Adrenal gland (tissue), 12 donors: ENCODE data around the gene ZNF799. TPM values are rescaled to one million over a fixed set of nuclear protein-coding genes. Genes with fewer than 3 reads are reported as not detected.
"Not testable (repeated sequence)": the region's sequence is repeated elsewhere in the genome, so short reads cannot be mapped to it uniquely, and the experiment has no call there.

Experiments
- DNase-seq, 7 donors: peaks; one replicate each; pipeline ENCODE4 v3.0.0-alpha.2; 2019 to 2020
- H3K27ac ChIP-seq, 5 donors: fragments of 200-600 bp; sonication (generic) in 4 of 5; 1 replicate in 3 of 5; 2 replicates in 2 of 5; pipeline versions ENCODE4 v1.5.1 to v1.8.0; 2016 to 2020; ENCODE audit warnings: mild to moderate bottlenecking in 1 of 5
- H3K27me3 ChIP-seq: fragments of 200-600 bp; 2 replicates; pipeline ENCODE4 v1.8.0; 2021
- H3K36me3 ChIP-seq, 2 donors: fragments of 200-600 bp; replicated peaks in 1 of 2; 1 replicate in 1 of 2; 2 replicates in 1 of 2; pipeline versions ENCODE4 v1.5.1 to v1.8.0; 2018 to 2022
- H3K4me1 ChIP-seq, 2 donors: fragments of 200-600 bp; replicated peaks in 1 of 2; 1 replicate in 1 of 2; 2 replicates in 1 of 2; pipeline versions ENCODE4 v1.5.1 to v1.8.0; 2018 to 2021
- H3K4me3 ChIP-seq, 4 donors: fragments of 200-600 bp; sonication (generic) in 3 of 4; one replicate each; pipeline ENCODE4 v1.5.1; 2016 to 2018
- H3K9me3 ChIP-seq, 3 donors: fragments of 200-600 bp; sonication (generic) in 1 of 3; replicated peaks in 1 of 3; 1 replicate in 2 of 3; 2 replicates in 1 of 3; pipeline versions ENCODE4 v1.5.1 to v1.8.0; 2016 to 2021
- POLR2A ChIP-seq, 2 donors: fragments of 450-650 bp; IDR thresholded peaks; one replicate each; pipeline ENCODE4 v1.6.1; 2017; ENCODE audit warnings: antibody characterized with exemption in 2 of 2, mild to moderate bottlenecking in 2 of 2, moderate library complexity in 1 of 2
- WGBS, 4 donors: extraction: QIAGEN DNeasy Blood & Tissue Kit in 2 of 4; methylation state at CpG; one replicate each; pipeline versions ENCODE4 v1.1.5 to v1.1.7; 2013 to 2017; 5-methylcytosine and 5-hydroxymethylcytosine counted together
- intact Hi-C, 2 donors: fragments of 100-400 bp; cut with DNase I; formaldehyde crosslinking; loops; one replicate each; pipeline versions ENCODE4 v1.14.1 to v1.15.0; 2022 to 2023
- polyA plus RNA-seq, 3 donors: library from polyadenylated mRNA; stranded (reverse); fragments of 200-250 nt in 2 of 3; fragments of 350-450 nt in 1 of 3; fragmentation: Illumina TruSeq in 1 of 3; extraction: RNeasy Lipid Tissue Mini Kit (QIAGEN cat#74804) in 1 of 3; gene quantifications; one replicate each; pipeline ENCODE4 v1.2.3, GENCODE V29; 2013 to 2014
- total RNA-seq, 9 donors: library from RNA; depleted of rRNA in 4 of 9; stranded (reverse); fragments of >200 nt in 4 of 9; fragments of 120-200 nt in 1 of 9; fragmentation: NEBNext Ultra II Directional in 1 of 9; extraction: Animal tissue kit (Norgen Biotek cat#: 25700) in 1 of 9; gene quantifications; one replicate each; pipeline versions ENCODE4 v1.1.0 to v1.2.4, GENCODE V29; 2013 to 2023
- TF ChIP-seq, protein P1 (sequence below), 6 experiments: fragments of 450-650 bp in 4 of 6; fragments of 200-600 bp in 2 of 6; sonication (generic) in 1 of 6; IDR thresholded peaks; 1 replicate in 5 of 6; 2 replicates in 1 of 6; pipeline versions ENCODE4 v1.5.1 to v1.8.0; 2016 to 2021; ENCODE audit warnings: antibody characterized with exemption in 6 of 6, mild to moderate bottlenecking in 2 of 6, moderate library complexity in 1 of 6
- donor health status: healthy with polysubstance abuse.
- donor health status: Bipolar disorder and iron deficiency.
- donor health status: DM: yes; HTN: yes; CAD: no.
- donor health status: DM: no; HTN: no; CAD: no.
- donor health status: DM: no; HTN: no; CAD: no.
- donor health status: DM: yes; HTN: yes; CAD: no.

ZNF799 gene
- total and polyA plus RNA-seq, 12 donors, result 1.5 to 11.1 (median 3.8) TPM

DNA sequence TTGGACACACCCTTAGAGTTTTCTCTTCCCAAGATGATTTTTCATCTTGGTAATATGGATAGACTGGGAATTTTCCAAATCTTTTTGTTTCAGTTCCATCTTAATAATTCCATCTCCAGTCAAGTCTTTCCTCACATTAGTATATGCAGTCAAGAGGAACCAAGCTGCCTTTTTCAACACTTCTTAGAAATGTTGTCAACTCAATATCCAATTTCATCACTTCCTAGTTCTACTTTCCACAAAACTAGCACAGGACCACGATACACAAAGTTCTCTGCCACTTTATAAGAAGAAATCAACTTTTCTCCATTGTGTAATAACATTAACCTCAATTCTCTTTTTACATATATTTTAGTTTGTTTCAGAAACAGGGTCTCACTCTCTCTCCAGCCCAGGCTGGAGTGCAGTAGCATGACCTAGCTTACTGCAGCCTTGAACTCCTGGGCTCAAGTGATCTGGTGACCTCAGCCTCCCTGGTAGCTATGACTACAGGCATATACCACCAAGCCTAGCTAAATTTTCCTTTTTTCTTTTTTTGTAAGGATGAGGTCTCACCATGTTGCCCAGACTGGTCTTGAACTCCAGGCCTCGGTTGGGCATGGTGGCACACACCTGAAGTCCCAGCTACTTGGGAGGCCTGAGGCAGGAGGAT is 24.3 kb upstream of the ZNF799 start:
- no peak overlapping the region for H3K4me3 ChIP-seq
- H3K27ac ChIP-seq, result no peak overlapping the region
- TF ChIP-seq, protein P1, sequence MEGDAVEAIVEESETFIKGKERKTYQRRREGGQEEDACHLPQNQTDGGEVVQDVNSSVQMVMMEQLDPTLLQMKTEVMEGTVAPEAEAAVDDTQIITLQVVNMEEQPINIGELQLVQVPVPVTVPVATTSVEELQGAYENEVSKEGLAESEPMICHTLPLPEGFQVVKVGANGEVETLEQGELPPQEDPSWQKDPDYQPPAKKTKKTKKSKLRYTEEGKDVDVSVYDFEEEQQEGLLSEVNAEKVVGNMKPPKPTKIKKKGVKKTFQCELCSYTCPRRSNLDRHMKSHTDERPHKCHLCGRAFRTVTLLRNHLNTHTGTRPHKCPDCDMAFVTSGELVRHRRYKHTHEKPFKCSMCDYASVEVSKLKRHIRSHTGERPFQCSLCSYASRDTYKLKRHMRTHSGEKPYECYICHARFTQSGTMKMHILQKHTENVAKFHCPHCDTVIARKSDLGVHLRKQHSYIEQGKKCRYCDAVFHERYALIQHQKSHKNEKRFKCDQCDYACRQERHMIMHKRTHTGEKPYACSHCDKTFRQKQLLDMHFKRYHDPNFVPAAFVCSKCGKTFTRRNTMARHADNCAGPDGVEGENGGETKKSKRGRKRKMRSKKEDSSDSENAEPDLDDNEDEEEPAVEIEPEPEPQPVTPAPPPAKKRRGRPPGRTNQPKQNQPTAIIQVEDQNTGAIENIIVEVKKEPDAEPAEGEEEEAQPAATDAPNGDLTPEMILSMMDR (IDR thresholded peaks at IDR 0.05), result no peak
- no peak for TF ChIP-seq POLR2A (IDR thresholded peaks at IDR 0.05)
- 80 to 98% (median 92%) methylated on average over 2 of the region's 2 CpGs for WGBS, 4 donors
- no peaks in the 10 kb centered on the region for H3K9me3 ChIP-seq
- H3K4me1 ChIP-seq, result no peaks in the 10 kb centered on the region
- no peak for DNase-seq
- no peaks in the 10 kb centered on the region for H3K27me3 ChIP-seq
- H3K36me3 ChIP-seq, result no peaks in the 10 kb centered on the region
- intact Hi-C loops, result no loop called here

DNA sequence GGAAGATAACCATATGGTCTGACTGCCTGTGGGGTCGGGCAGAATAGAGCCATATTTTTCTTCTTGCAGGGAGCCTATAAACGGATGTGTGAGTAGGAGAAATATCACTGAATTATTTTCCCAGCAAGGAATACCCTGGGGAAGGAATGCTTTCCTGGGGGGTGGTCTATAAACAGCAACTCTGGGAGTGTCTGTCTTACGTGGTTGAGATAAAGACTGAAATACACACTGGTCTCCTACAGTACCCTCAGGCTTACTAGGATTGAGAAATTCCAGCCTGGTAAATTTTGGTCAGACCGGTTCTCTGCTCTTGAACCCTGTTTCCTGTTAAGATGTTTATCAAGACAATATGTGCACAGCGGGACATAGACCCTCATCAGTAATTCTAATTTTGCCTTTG is 16.2 kb upstream of the ZNF799 start:
- H3K27me3 ChIP-seq, intact Hi-C loops, H3K27ac ChIP-seq, DNase-seq, H3K4me1 ChIP-seq, H3K9me3 ChIP-seq, H3K36me3 ChIP-seq, H3K4me3 ChIP-seq: not testable (repeated sequence)
- WGBS, 4 donors, result 92 to 96% (median 94%) methylated on average over 5 of the region's 5 CpGs

DNA sequence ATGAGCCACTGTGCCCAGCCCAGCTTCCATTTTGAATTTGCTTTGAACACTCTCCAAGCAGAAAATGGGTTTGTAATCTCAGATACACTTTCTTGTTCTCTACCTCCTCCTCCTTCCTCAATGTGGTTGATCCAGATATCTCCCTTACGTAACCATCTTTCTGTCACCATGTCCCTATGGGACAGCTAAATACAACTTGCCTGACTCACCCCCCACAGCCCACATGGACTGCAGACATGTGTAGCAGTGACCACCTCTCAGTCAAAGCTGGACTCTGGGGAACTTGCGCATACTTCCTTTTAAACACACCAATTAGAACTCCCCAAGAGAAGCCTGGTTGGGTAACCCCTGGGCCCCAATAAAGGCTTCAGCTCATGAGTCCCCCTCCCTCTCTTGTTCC is 10.8 kb upstream of the ZNF799 start:
- TF ChIP-seq, protein P1 (IDR thresholded peaks at IDR 0.05), result no peak
- TF ChIP-seq POLR2A (IDR thresholded peaks at IDR 0.05), result no peak
- DNase-seq, result no peak
- 94 to 100% (median 96%) methylated on average over 2 of the region's 2 CpGs for WGBS, 4 donors

DNA sequence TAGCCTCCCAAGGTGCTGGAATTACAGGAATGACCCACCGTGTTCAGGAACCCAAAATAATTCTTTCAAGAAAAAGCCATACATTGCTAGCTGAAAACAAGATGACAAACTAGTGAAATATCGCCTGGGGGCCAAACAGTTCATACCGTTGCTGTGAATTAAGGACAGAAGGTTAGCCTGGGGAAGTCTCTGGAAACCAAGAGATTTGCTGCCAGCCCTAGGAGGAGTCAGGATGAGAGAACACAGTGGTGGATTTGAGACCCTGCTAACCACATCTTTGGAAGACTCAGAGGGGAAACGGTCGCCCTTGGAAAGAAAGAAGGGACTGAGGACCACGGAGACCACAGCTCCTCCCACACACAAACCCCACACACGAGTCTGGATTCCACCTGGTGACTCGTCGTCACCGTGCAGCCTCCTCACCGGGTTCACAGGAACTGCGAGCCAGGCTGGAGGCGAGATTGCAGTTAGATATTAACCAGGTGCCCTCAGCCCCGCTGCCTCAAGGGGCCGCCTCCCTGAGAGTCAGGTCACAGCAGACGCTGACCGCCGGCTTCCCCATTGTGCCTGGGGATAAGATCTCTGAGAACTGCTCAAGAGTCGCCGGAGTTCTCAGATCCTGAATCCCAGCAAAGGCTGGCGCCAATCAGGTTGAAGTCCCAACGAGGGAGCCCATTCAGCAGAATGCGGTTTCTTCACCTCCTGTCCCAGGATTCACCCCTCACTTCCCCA is 1.0 kb downstream of the ZNF799 start:
- Histone ChIP-seq H3K4me3 (peak overlapping the region in 3 of 4 donors; percentile 32 to 91 (median 69)), H3K27ac (peak overlapping the region; percentile 53 to 90 (median 85))
- H3K4me1 ChIP-seq, H3K9me3 ChIP-seq, H3K27me3 ChIP-seq, H3K36me3 ChIP-seq, intact Hi-C loops: not testable (repeated sequence)
- WGBS, 4 donors, result 2 to 5% (median 3%) methylated on average over 12 to 23 of the region's 23 CpGs
- TF ChIP-seq POLR2A (IDR thresholded peaks at IDR 0.05), result peak in 1 of 2 donors; percentile 28
- TF ChIP-seq, protein P1 (IDR thresholded peaks at IDR 0.05), result peak in 1 of 6 experiments; percentile 10
- peak in 6 of 7 donors; percentile 17 to 58 (median 35) for DNase-seq

More for the DNA sequence above, 10.8 kb upstream of the ZNF799 start:
- intact Hi-C loops, result no loop called here
- Histone ChIP-seq H3K36me3 (no peaks in the 10 kb centered on the region), H3K9me3 (no peaks in the 10 kb centered on the region), H3K27me3 (no peaks in the 10 kb centered on the region), H3K4me1 (no peaks in the 10 kb centered on the region), H3K27ac (no peak overlapping the region), H3K4me3 (no peak overlapping the region)

DNA sequence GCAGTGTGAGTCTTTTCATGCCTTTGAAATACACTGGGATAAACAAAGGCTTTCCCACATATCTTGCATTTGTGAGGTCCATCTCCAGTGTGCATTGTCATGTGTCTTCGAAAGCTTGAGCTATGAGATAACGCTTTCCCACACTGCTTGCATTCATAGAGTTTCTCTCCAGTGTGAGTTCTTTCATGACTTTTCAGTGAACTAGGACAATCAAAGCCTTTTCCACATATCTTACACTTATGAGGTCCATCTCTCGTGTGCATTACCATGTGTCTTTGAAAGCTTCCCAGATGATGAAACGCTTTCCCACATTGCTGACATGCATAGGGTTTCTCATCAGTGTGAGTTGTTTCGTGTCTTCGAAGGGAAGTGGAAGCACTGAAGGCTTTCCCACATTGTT is 9.9 kb downstream of the ZNF799 start:
- H3K4me3 ChIP-seq, H3K9me3 ChIP-seq, H3K27me3 ChIP-seq, H3K4me1 ChIP-seq, DNase-seq, intact Hi-C loops, H3K27ac ChIP-seq: not testable (repeated sequence)
- WGBS, 4 donors, result 94 to 98% (median 98%) methylated on average over 6 of the region's 6 CpGs
- H3K36me3 ChIP-seq, result peaks cover 0 to 13% of the 10 kb centered on the region in 2 donors

DNA sequence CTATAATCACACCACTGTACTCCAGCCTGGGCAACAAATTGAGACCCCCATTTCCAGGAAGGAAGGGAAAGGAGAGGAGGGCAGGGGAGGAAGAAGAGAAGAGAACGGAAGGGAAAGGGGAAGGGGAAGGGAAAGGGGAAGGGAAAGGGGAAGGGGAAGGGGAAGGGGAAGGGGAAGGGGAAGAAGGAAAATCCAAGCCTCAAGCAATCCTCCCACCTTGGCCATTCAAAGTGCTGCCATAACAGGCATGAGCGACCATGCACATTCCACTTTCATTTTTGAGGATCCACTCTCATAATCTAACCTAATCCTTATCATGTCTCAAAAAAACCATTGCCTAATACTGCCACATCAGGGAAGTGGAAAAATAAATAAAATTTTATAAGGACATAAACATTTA is 14.7 kb downstream of the ZNF799 start:
- H3K4me3 ChIP-seq, H3K36me3 ChIP-seq, H3K4me1 ChIP-seq, H3K27me3 ChIP-seq, intact Hi-C loops, H3K9me3 ChIP-seq, H3K27ac ChIP-seq, DNase-seq: not testable (repeated sequence)
- WGBS, 4 donors, result 83 to 100% (median 95%) methylated on average over 1 to 2 of the region's 2 CpGs
